B cell (primary cell): Measurements from ENCODE around the gene PNMA5. TPM values are rescaled to one million over a fixed set of nuclear protein-coding genes. Genes with fewer than 3 reads are reported as not detected.
A peak's percentile ranks its signal among the peaks of the same experiment; 100 is the strongest.

Experiments
- ATAC-seq: fragments of 200-7000 bp; cut with Tn5 transposase; one replicate; pipeline ENCODE4 v1.10.0; 2021; ENCODE audit warnings: low read depth, mild to moderate bottlenecking, moderate number of reproducible peaks, moderate library complexity
- CTCF ChIA-PET: fragments of 350-600 bp; sonication (Branson Sonifier 250); formaldehyde crosslinking; loops from one replicate; lab custom pipeline; 2021; ENCODE audit warnings: antibody characterized with exemption, inconsistent platforms; lab: Charles Lee
- POLR2A ChIA-PET: fragments of 350-600 bp; sonication (Branson Sonifier 250); formaldehyde crosslinking; loops from one replicate; lab custom pipeline; 2021; ENCODE audit warnings: antibody characterized with exemption; lab: Charles Lee
- DNase-seq: peaks from one replicate; pipeline ENCODE4 v3.0.0; 2013
- H2AFZ ChIP-seq: 2 replicates; pipeline ENCODE4 v1.6.1; 2012; ENCODE audit warnings: mild to moderate bottlenecking, low read depth, low read length; ENCODE audit not compliant: insufficient read depth, poor library complexity, severe bottlenecking
- H3K27ac ChIP-seq, 2 donors: 1 replicate in 1 of 2; 2 replicates in 1 of 2; pipeline ENCODE4 v1.5.1; 2012 to 2013; ENCODE audit warnings: low read length in 2 of 2, mild to moderate bottlenecking in 2 of 2, moderate library complexity in 1 of 2
- H3K27me3 ChIP-seq, 4 experiments: fragments of 200-600 bp in 1 of 4; sonication (generic) in 1 of 4; replicated peaks in 1 of 4; 1 replicate in 2 of 4; 2 replicates in 2 of 4; pipeline versions ENCODE4 v1.6.1 to v1.7.0; 2013 to 2016; ENCODE audit warnings: low read length in 3 of 4, mild to moderate bottlenecking in 2 of 4, mixed read lengths in 1 of 4, moderate library complexity in 1 of 4; ENCODE audit not compliant: insufficient read depth in 4 of 4, control insufficient read depth in 3 of 4; ENCODE audit errors: control extremely low read depth in 1 of 4
- H3K36me3 ChIP-seq, 2 experiments: replicated peaks in 1 of 2; 1 replicate in 1 of 2; 2 replicates in 1 of 2; pipeline versions ENCODE4 v1.6.1 to v1.7.1; 2013; ENCODE audit warnings: low read length in 1 of 2; ENCODE audit not compliant: insufficient read depth in 2 of 2, control insufficient read depth in 1 of 2; ENCODE audit errors: control extremely low read depth in 1 of 2, extremely low read depth in 1 of 2
- H3K4me1 ChIP-seq, 2 donors: fragments of 200-600 bp in 1 of 2; sonication (generic) in 1 of 2; 1 replicate in 1 of 2; 2 replicates in 1 of 2; pipeline versions ENCODE4 v1.5.1 to v1.6.1; 2013 to 2017; ENCODE audit warnings: low read length in 2 of 2; ENCODE audit not compliant: control insufficient read depth in 2 of 2, insufficient read depth in 2 of 2
- H3K4me2 ChIP-seq: replicated peaks from 2 replicates; pipeline ENCODE3; 2012; ENCODE audit warnings: mild to moderate bottlenecking, low read depth, low read length; ENCODE audit not compliant: poor library complexity, severe bottlenecking
- H3K4me3 ChIP-seq, 5 experiments: fragments of 200-600 bp in 1 of 5; sonication (generic) in 1 of 5; 1 replicate in 3 of 5; 2 replicates in 2 of 5; pipeline versions ENCODE4 v1.5.1 to v1.7.0; 2011 to 2016; ENCODE audit warnings: low read length in 4 of 5, mild to moderate bottlenecking in 4 of 5, low read depth in 2 of 5, control low read depth in 1 of 5, moderate library complexity in 1 of 5; ENCODE audit not compliant: insufficient read depth in 1 of 5; ENCODE audit errors: control extremely low read depth in 1 of 5, extremely low read depth in 1 of 5
- H3K79me2 ChIP-seq: fragments of 200-600 bp; sonication (generic); one replicate; pipeline ENCODE4 v1.6.0; 2016; ENCODE audit warnings: low read length; ENCODE audit not compliant: control insufficient read depth, insufficient read depth
- H3K9ac ChIP-seq: fragments of 200-600 bp; sonication (generic); 2 replicates; pipeline ENCODE4 v1.6.1; 2017; ENCODE audit warnings: mild to moderate bottlenecking, low read length, moderate library complexity
- H3K9me3 ChIP-seq, 3 donors: one replicate each; pipeline versions ENCODE4 v1.6.1 to v1.7.1; 2013; ENCODE audit warnings: low read length in 2 of 3; ENCODE audit not compliant: control insufficient read depth in 2 of 3, insufficient read depth in 1 of 3; ENCODE audit errors: control extremely low read depth in 1 of 3
- H4K20me1 ChIP-seq: 2 replicates; pipeline ENCODE4 v1.6.0; 2012; ENCODE audit warnings: mild to moderate bottlenecking, low read length; ENCODE audit not compliant: insufficient read depth, control insufficient read depth, poor library complexity, severe bottlenecking
- H3K27ac Mint-ChIP-seq: one replicate; pipeline ENCODE4 v1.8.0; 2021; ENCODE audit warnings: mixed read lengths
- H3K27me3 Mint-ChIP-seq: one replicate; pipeline ENCODE4 v1.8.0; 2021; ENCODE audit warnings: mixed read lengths
- H3K4me1 Mint-ChIP-seq: one replicate; pipeline ENCODE4 v1.8.0; 2021; ENCODE audit warnings: mixed read lengths
- H3K4me3 Mint-ChIP-seq: one replicate; pipeline ENCODE4 v1.8.0; 2021; ENCODE audit warnings: mixed read lengths
- H3K9me3 Mint-ChIP-seq: one replicate; pipeline ENCODE4 v1.8.0; 2022; ENCODE audit warnings: mixed read lengths; ENCODE audit not compliant: insufficient read depth
- CTCF ChIP-seq: fragments of 200-600 bp; IDR thresholded peaks from one replicate; pipeline ENCODE4 v1.8.0; 2022; ENCODE audit warnings: antibody characterized with exemption, mild to moderate bottlenecking
- EZH2 ChIP-seq: IDR thresholded peaks from 2 replicates; pipeline ENCODE4 v1.6.1; 2012; ENCODE audit warnings: borderline replicate concordance, low read depth, mild to moderate bottlenecking, moderate library complexity, low read length; ENCODE audit not compliant: insufficient read depth, poor library complexity, severe bottlenecking
- WGBS: methylation state at CpG from one replicate; pipeline ENCODE4 v1.1.5; 2013; ENCODE audit warnings: missing lambda C conversion rate; ENCODE audit not compliant: insufficient coverage; 5-methylcytosine and 5-hydroxymethylcytosine counted together
- intact Hi-C: fragments of 100-400 bp; cut with micrococcal nuclease; formaldehyde crosslinking; loops from one replicate; pipeline ENCODE4 v1.10.0; 2022
- polyA plus RNA-seq: library from polyadenylated mRNA; depleted of rRNA; stranded (reverse); fragments of >200 nt; gene quantifications from 2 replicates; pipeline ENCODE4 v1.2.3, GENCODE V29; 2012
- total RNA-seq, 2 donors: library from RNA; stranded (reverse); fragments of 120-200 nt in 1 of 2; gene quantifications; 1 replicate in 1 of 2; 2 replicates in 1 of 2; pipeline versions ENCODE4 v1.2.3 to v1.2.4, GENCODE V29; 2013 to 2022

Gene PNMA5
- total and polyA plus RNA-seq, 2 donors (not counting 1 experiment from before 2014, with no cell fraction given), result 0.49 to 0.62 TPM

- H3K9ac ChIP-seq, result peak overlapping the region; percentile 59
- H3K4me1 Mint-ChIP-seq, result peaks cover 9% of the 10 kb centered on the region
- no peaks in the 10 kb centered on the region for H3K9me3 Mint-ChIP-seq
- H3K4me2 ChIP-seq, result peak overlapping the region; percentile 75
- no peaks in the 10 kb centered on the region for H3K27me3 Mint-ChIP-seq
- H3K4me1 ChIP-seq, result peaks cover 5 to 12% of the 10 kb centered on the region in 2 donors
- no peaks in the 10 kb centered on the region for H3K36me3 ChIP-seq
- H2AFZ ChIP-seq, result peak overlapping the region; percentile 88
- ChIA-PET POLR2A (interaction anchor here (0.7 to 1.2 kb wide), 4 partner anchors 16 to 531 kb away, joined by 3 to 4 read pairs (median 4); no protein-coding TSS in a partner anchor), CTCF (interaction anchor here (0.6 to 2.3 kb wide), 16 partner anchors 10 to 1005 kb away, joined by 3 to 31 read pairs (median 6); no protein-coding TSS in a partner anchor)
- H3K79me2 ChIP-seq, result no peaks in the 10 kb centered on the region
- no CpG with 5 or more reads among the region's 11 CpGs for WGBS
- H3K27me3 ChIP-seq, result no peaks in the 10 kb centered on the region
- peak overlapping the region in 4 of 5 experiments; percentile 52 to 61 (median 54) for H3K4me3 ChIP-seq
- H4K20me1 ChIP-seq, result no peaks in the 10 kb centered on the region
- peak overlapping the region; percentile 50 for H3K27ac Mint-ChIP-seq
- H3K9me3 ChIP-seq, result no peaks in the 10 kb centered on the region
- ATAC-seq (no peak), DNase-seq (no peak)
- H3K27ac ChIP-seq, result peak overlapping the region; percentile 67 to 76
- H3K4me3 Mint-ChIP-seq, result peak overlapping the region; percentile 91
- intact Hi-C loops, result loop anchor here (10.0 kb wide), 1 partner anchor 1023 kb away; no protein-coding TSS in a partner anchor
- TF ChIP-seq CTCF (no peak), EZH2 (no peak)
Observed at GRCh38 chrX:152942077-152942442, 51.9 kb downstream of the PNMA5 start.
